ENCODE results near the gene LRRC8B. TPM values are rescaled to one million over a fixed set of nuclear protein-coding genes. Genes with fewer than 3 reads are reported as not detected.

LRRC8B gene
- total and polyA plus RNA-seq, 9 of the 15 experiments (the other 6 are each of a cell fraction or from before 2014, with no cell fraction given) = 4.3 to 43.7 (median 14.4) TPM

GRCh38 chr1:89545264-89546038 lies 20.8 kb downstream of the LRRC8B start (continued):
- TF ChIP-seq ZC3H8 (IDR thresholded peaks at IDR 0.05) (peak; percentile 92; the same call in 1 of the 2 replicates), CEBPZ (IDR thresholded peaks at IDR 0.05; ENCODE audit: borderline replicate concordance, low read depth, low read length) (no peak), TEAD2 (tag; IDR thresholded peaks at IDR 0.05) (no peak; the same call in 1 of the 2 replicates), TAF9B (IDR thresholded peaks at IDR 0.05; ENCODE audit: partially characterized antibody) (peak; percentile 86), ZNF184 (CRISPR knock-in tag; IDR thresholded peaks at IDR 0.05) (no peak), HNRNPH1 (optimal IDR thresholded peaks at IDR 0.05; ENCODE audit: low read depth, low read length) (no peak), KDM5B (IDR thresholded peaks at IDR 0.05; ENCODE audit: insufficient replicate concordance, low read depth, low read length) (no peak), ETV1 (tag; conservative IDR thresholded peaks at IDR 0.05; ENCODE audit: low read depth) (peak; percentile 96), HES1 (IDR thresholded peaks at IDR 0.05; ENCODE audit: low read depth) (peak; percentile 86), TSHZ1 (CRISPR knock-in tag; IDR thresholded peaks at IDR 0.05) (0 out of 2 replicates have a peak, but pooled peaks have one; percentile 11), ZNF143 (CRISPR knock-in tag; IDR thresholded peaks at IDR 0.05) (no peak), MXD1 (CRISPR knock-in tag; IDR thresholded peaks at IDR 0.05; ENCODE audit: borderline replicate concordance, poor library complexity, severe bottlenecking) (no peak), ZNF785 (CRISPR knock-in tag; IDR thresholded peaks at IDR 0.05) (no peak), ZBTB49 (CRISPR knock-in tag; IDR thresholded peaks at IDR 0.05; ENCODE audit: borderline replicate concordance) (no peak), DPF2 (IDR thresholded peaks at IDR 0.05) (peak; percentile 100), HDGF (IDR thresholded peaks at IDR 0.05) (no peak), ZNF551 (CRISPR knock-in tag; IDR thresholded peaks at IDR 0.05) (no peak)
